ENCODE results near the gene KCP.

KCP gene

GRCh38 chr7:128840326-128841170 lies 70.0 kb downstream of the KCP start:
- DNase-seq (ENCODE audit: low spot score): no peak

- DNase-seq (ENCODE audit: low spot score): no peak
Measured at GRCh38 chr7:128839751-128840177, 70.7 kb downstream of the KCP start.

GRCh38 chr7:128838981-128839731 lies 71.4 kb downstream of the KCP start:
- DNase-seq (ENCODE audit: low spot score): no peak

- no peak for DNase-seq (ENCODE audit: low spot score)
Measured at GRCh38 chr7:128838109-128838779, 72.3 kb downstream of the KCP start.

- no peak for DNase-seq (ENCODE audit: low spot score)
Measured at GRCh38 chr7:128837521-128837921, 73.0 kb downstream of the KCP start.

- no peak for DNase-seq (ENCODE audit: low spot score)
Measured at GRCh38 chr7:128836729-128837348, 73.7 kb downstream of the KCP start.

- DNase-seq (ENCODE audit: low spot score): no peak
Measured at GRCh38 chr7:128835790-128836641, 74.5 kb downstream of the KCP start.

- no peak for DNase-seq (ENCODE audit: low spot score)
Measured at GRCh38 chr7:128835231-128835751, 75.2 kb downstream of the KCP start.

GRCh38 chr7:128833946-128834325 lies 76.6 kb downstream of the KCP start:
- peak; percentile 53 for DNase-seq (ENCODE audit: low spot score)

GRCh38 chr7:128833148-128833945 lies 77.2 kb downstream of the KCP start:
- DNase-seq (ENCODE audit: low spot score): peak; percentile 75

- no peak for DNase-seq (ENCODE audit: low spot score)
Measured at GRCh38 chr7:128832880-128833147, 77.7 kb downstream of the KCP start.

GRCh38 chr7:128831994-128832879 lies 78.3 kb downstream of the KCP start:
- peak; percentile 74 for DNase-seq (ENCODE audit: low spot score)

- DNase-seq (ENCODE audit: low spot score): peak; percentile 79
Measured at GRCh38 chr7:128831178-128831993, 79.1 kb downstream of the KCP start.

GRCh38 chr7:128830231-128831177 lies 80.0 kb downstream of the KCP start, which contains the start of gene FLNC:
Gene FLNC (plus strand): TSS chr7:128830406. CDS start chr7:128830638, 232 bp downstream.
- peak; percentile 64 for DNase-seq (ENCODE audit: low spot score)

- peak; percentile 47 for DNase-seq (ENCODE audit: low spot score)
Measured at GRCh38 chr7:128829391-128830166, 80.9 kb downstream of the KCP start.

GRCh38 chr7:128827971-128828711 lies 82.4 kb downstream of the KCP start:
- peak; percentile 83 for DNase-seq (ENCODE audit: low spot score)
